ENCODE results near the gene SMIM41. TPM values are rescaled to one million over a fixed set of nuclear protein-coding genes. Genes with fewer than 3 reads are reported as not detected.
A peak's percentile ranks its signal among the peaks of the same experiment; 100 is the strongest.
"Not testable (repeated sequence)": the region's sequence is repeated elsewhere in the genome, so short reads cannot be mapped to it uniquely, and the experiment has no call there.

Gene SMIM41
- total RNA-seq, 2 donors from 2014 or later, result not detected

DNA sequence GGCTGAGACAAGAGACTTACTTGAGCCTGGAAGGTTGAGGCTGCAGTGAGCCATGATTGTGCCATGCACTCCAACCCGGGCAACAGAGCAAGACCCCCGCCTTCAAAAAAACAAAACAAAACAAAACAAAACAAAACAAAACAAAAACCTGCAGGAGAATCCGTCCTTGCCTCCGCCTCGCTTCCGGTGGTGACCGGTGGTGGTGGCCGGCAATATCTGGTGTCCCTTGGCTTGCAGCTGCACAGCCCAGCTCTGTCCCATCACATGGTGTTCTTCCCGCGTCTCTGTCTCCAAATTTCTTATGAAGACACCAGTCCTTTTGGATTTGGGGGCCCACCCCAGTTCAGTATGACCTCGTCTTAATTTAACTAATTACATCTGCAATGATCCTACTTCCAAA lies 10.0 kb downstream of the SMIM41 start:
- H3K27me3 Mint-ChIP-seq, result peaks cover 77% of the 10 kb centered on the region
- H3K27ac Mint-ChIP-seq, result no peak overlapping the region
- no peak for ATAC-seq

DNA sequence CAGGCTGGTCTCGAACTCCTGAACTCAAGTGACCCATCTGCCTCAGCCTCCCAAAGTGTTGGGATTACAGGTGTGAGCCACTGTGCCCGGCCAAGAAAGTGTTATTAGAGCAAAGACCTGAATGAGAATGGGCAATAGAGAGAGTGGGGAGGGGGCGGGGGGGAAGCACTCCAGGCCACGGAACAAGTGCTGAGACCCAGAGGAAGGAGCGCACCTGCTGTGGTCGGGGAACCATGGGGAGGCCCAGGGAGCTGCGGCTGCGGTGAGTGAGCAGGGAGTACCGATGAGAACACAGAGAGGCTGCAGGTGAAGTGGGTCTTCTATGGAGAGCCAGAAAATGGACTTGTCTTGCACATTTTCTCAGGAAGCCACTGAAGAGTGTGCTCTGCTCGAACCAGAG lies 10.8 kb downstream of the SMIM41 start:
- no peak for ATAC-seq
- Mint-ChIP-seq H3K27ac (no peak overlapping the region), H3K4me3 (no peak overlapping the region), H3K27me3 (peaks cover 78% of the 10 kb centered on the region), H3K4me1 (peaks cover 2% of the 10 kb centered on the region), H3K36me3 (ENCODE audit: low read depth) (peaks cover 4% of the 10 kb centered on the region)
- no peak for DNase-seq
- H3K9me3 ChIP-seq (ENCODE audit: control insufficient read depth, low read length, poor library complexity, severe bottlenecking), result no peaks in the 10 kb centered on the region

More for the DNA sequence above, 10.0 kb downstream of the SMIM41 start:
- no peaks in the 10 kb centered on the region for H3K9me3 ChIP-seq (ENCODE audit: control insufficient read depth, low read length, poor library complexity, severe bottlenecking)
- peaks cover 2% of the 10 kb centered on the region for H3K4me1 Mint-ChIP-seq
- peaks cover 4% of the 10 kb centered on the region for H3K36me3 Mint-ChIP-seq (ENCODE audit: low read depth)
- no peak for DNase-seq
- no peak overlapping the region for H3K4me3 Mint-ChIP-seq

DNA sequence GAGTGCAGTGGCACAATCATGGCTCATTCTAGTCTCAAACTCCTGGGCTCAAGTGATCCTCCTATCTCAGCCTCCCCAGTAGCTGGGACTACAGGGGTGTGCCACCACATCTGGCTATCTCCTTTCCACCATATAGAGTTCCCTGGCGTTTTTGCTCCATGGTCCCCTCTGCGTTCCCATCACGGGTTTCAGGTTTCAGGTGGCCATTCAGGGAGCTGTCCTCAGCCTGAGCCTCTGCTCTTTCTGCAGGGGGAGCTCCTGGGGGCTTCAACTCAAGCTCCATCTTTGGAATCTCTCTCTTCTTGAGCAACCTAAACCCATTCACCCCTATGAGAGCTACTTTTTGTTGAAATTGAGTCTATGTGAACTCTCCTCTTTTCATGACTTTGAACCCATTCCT lies 11.6 kb downstream of the SMIM41 start:
- Mint-ChIP-seq H3K4me1 (peaks cover 2% of the 10 kb centered on the region), H3K27me3 (peaks cover 79% of the 10 kb centered on the region), H3K27ac (peak overlapping the region; percentile 87), H3K4me3 (no peak overlapping the region), H3K36me3 (ENCODE audit: low read depth) (peaks cover 4% of the 10 kb centered on the region)
- ATAC-seq (no peak), DNase-seq (no peak)
- H3K9me3 ChIP-seq (ENCODE audit: control insufficient read depth, low read length, poor library complexity, severe bottlenecking), result no peaks in the 10 kb centered on the region

DNA sequence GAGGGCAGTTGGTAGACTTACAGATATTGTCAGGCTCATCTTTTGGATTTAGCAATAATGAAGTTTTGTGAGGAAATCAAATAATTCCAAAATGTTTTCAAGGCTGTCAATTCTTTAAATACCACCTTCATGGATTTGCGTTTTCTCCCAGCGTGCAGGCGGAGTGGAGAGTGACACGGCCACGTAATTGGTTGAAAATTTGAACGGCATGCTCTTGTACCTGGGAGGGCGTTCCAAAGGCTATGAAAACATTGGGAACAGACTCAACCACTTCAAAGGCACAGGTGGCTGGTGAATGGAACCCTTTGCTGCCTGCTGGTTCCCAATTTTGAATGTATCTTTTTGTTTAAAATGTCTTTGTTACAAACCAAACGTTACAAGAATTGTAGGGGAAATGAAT lies 12.4 kb downstream of the SMIM41 start:
- no peak overlapping the region for H3K4me3 Mint-ChIP-seq
- no peak for DNase-seq

DNA sequence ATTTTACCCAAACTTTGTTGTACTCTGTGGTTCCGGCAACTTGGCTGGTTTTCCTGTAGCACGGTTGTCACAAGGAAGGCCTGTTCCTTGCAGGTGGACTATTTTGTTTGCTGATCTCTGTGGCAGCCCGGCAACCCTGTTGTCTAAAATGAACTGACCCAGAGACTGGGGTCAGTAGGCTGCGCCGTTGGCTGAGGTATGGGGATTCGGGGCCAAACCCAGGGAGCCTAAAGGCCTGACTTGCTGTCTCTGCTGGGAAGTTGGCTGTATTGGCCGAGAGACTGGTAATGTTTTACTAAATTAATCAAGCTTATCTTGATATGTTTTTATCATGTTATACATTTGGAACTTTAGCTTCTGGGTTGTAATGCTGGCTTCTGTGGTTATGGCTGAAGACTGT lies 13.8 kb downstream of the SMIM41 start:
- Mint-ChIP-seq H3K27me3 (peaks cover 72% of the 10 kb centered on the region), H3K4me3 (no peak overlapping the region), H3K4me1 (peaks cover 2% of the 10 kb centered on the region), H3K36me3 (ENCODE audit: low read depth) (peaks cover 4% of the 10 kb centered on the region), H3K27ac (no peak overlapping the region)
- no peak for ATAC-seq
- no peaks in the 10 kb centered on the region for H3K9me3 ChIP-seq (ENCODE audit: control insufficient read depth, low read length, poor library complexity, severe bottlenecking)
- DNase-seq, result no peak

More for the DNA sequence above, 12.4 kb downstream of the SMIM41 start:
- no peak overlapping the region for H3K27ac Mint-ChIP-seq
- H3K36me3 Mint-ChIP-seq (ENCODE audit: low read depth), result peaks cover 4% of the 10 kb centered on the region
- peaks cover 73% of the 10 kb centered on the region for H3K27me3 Mint-ChIP-seq
- H3K4me1 Mint-ChIP-seq, result peaks cover 2% of the 10 kb centered on the region
- no peaks in the 10 kb centered on the region for H3K9me3 ChIP-seq (ENCODE audit: control insufficient read depth, low read length, poor library complexity, severe bottlenecking)
- ATAC-seq, result no peak

DNA sequence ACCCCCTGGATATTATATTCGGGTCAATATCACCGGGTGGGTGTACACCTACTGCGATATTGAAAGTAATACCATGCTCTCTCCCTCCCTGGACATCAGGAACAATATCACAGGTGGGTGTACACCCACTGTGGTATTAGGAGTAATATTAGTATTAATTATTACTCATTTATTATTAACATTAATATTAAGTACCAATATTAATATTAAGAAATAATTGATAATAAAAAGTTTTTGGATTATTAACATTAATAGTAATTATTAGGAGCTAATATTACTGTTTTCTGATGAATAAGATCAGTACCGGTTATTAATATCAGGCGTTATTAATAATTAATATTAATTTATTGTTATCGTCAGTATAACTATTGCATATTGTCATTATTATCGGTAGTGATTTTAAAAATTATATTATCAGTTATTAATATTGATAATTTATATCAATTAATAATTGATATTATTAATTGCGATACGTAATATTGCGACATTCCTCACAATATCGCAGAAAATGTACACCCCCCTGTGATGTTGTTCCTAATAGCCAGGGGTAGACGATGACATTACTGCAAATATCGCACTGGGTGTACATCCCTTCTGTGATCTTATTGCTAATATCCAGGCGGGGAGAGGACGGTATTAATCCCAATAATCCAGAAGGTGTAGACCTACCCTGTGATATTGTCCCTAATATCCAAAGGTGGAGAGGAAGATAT lies 17.0 kb downstream of the SMIM41 start:
- peaks cover 65% of the 10 kb centered on the region for H3K27me3 Mint-ChIP-seq
- no peaks in the 10 kb centered on the region for H3K4me1 Mint-ChIP-seq
- H3K9me3 ChIP-seq (ENCODE audit: control insufficient read depth, low read length, poor library complexity, severe bottlenecking), result no peaks in the 10 kb centered on the region
- ATAC-seq (no peak), DNase-seq (no peak)
- no peaks in the 10 kb centered on the region for H3K36me3 Mint-ChIP-seq (ENCODE audit: low read depth)
- no peak overlapping the region for H3K27ac Mint-ChIP-seq
- no peak overlapping the region for H3K4me3 Mint-ChIP-seq

DNA sequence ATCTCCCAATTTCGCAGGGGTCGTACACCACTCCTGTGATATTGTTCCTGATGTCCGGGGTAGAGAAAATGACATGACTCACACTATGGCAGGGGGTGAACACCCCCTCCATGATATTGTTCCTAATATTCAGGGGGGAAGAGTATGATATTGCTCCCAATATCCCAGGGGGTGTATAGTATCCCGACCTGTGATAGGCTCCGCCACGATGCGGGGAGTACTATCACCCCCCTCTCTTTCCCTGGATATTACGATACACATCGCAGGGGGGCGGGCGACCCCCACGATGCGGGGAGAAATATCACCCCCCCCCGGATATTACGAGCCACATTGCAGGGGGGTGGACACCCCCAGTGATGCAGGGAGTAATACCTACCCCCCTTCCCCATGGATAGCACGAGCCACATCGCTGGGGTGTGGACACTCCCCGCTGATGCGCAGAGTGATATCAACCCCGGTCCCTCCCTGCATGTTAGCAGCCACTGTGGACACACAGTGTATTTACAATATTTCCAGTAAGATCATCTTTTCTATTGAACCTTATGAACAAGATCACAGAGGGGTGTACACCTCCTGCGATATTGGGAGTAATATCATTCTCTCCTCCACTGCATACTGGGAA lies 17.7 kb downstream of the SMIM41 start:
- no peak overlapping the region for H3K4me3 Mint-ChIP-seq
- no peaks in the 10 kb centered on the region for H3K9me3 ChIP-seq (ENCODE audit: control insufficient read depth, low read length, poor library complexity, severe bottlenecking)
- no peaks in the 10 kb centered on the region for H3K36me3 Mint-ChIP-seq (ENCODE audit: low read depth)
- no peak for ATAC-seq
- H3K27ac Mint-ChIP-seq, result no peak overlapping the region
- H3K4me1 Mint-ChIP-seq, result no peaks in the 10 kb centered on the region
- no peak for DNase-seq
- H3K27me3 Mint-ChIP-seq, result peaks cover 65% of the 10 kb centered on the region

DNA sequence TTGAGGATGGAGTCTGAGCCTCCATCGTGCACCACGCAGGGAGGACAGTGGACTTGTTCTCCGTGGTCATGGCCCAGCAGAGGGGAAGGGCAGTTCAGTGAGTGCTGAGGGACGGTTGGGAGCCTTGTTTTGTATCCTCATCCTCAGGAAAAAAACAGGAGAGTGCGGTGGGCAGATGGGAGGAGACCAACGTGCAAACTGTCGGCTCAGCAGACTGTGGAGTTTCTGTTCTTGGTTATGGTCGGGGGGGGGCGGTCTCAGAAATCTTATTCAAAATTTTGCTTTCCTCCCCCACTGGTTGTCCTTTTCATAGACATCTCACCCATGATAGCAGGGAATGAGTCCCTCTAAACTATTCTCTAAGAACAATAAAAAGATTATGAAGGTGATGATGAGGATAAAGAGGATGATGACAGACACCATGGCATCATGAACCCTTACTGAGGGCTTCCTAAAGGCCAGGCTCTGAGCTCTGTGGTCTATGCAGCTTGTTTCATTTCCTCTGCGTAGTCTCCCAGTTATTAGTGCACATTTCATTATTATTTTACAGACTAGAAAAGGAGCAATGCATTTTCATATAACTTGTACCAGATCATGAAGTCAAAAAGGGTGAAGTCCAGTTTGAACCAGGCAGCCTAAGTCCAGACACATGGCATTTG lies 25.1 kb downstream of the SMIM41 start:
- H3K4me3 Mint-ChIP-seq; H3K9me3 ChIP-seq (ENCODE audit: control insufficient read depth, low read length, poor library complexity, severe bottlenecking); H3K4me1 Mint-ChIP-seq; H3K36me3 Mint-ChIP-seq (ENCODE audit: low read depth); H3K27ac Mint-ChIP-seq; DNase-seq; ATAC-seq: not testable (repeated sequence)
- peaks cover 76% of the 10 kb centered on the region for H3K27me3 Mint-ChIP-seq

DNA sequence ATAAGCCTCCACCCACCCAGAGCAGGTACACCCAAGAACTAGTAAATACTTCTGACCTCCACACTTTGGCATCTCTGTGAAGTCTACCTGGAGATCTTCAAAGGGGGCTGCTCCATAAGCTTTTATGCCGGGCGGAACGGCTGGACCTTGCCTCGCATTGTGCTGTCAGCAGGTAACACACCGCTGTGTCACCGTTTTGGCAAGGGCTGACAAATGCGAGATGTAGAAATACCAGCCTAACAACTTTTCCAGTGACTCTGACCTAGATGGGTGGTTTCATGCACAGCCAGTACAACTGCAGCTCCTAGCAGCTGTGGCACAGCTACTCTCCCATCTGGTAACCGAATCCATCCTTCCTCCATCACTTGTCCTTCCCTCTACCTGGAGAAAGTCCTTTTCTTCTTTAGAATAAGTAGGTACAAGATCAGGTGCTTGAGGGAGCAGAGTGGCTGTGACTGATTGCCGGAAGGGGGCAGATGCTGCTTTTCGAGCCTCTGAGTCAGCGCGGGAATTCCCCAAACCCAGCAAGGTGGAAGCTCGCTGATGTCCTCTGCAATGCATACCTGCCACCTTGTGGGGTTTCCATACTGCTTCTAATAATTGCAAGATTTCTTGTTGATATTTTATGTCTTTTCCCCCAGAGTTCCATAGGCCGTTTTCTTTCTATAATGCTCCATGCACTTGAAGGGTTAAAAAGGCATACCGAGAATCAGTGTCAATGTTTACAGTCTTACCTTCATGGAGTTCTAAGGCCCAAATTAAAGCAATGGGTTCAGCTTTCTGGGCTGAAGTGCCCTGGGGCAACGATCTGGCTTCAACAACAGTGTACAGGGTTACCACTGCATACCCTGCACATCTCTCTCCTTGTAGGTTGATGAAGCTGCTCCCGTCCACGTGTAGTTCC lies 37.0 kb downstream of the SMIM41 start:
- H3K4me3 Mint-ChIP-seq; H3K36me3 Mint-ChIP-seq (ENCODE audit: low read depth); H3K27me3 Mint-ChIP-seq; H3K9me3 ChIP-seq (ENCODE audit: control insufficient read depth, low read length, poor library complexity, severe bottlenecking); H3K4me1 Mint-ChIP-seq: not testable (repeated sequence)
- ATAC-seq (peak; percentile 39), DNase-seq (peak; percentile 38 to 56 (median 56))
- peak overlapping the region; percentile 70 for H3K27ac Mint-ChIP-seq

DNA sequence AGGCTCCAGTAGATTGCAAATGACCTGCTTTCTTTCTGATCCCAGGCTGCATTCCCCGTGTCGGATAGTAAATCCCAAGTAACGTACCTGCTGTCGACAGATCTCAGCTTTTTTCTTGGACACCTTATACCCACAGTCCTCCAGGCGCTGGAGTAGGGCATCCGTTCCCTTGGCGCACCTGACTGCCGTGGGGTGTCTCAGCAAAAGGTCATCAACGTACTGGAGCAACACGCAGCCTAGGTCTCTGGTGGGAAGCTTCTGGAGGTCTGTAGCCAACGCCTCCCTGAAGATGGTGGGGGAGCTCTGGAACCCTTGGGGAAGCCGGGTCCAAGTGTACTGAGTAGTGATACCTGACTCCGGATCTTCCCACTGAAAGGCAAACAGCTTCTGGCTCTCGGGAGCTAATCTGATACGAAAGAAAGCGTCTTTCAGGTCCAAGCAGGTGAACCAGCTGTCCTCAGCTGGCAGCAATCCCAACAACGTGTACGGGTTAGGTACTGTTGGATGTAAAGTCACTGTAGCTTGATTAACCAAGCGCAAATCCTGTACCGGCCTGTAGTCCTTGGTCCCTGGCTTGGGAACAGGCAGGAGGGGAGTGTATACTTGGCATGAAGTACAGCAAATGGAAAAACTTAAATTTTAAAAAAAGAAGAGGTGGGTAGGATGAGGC lies 38.4 kb downstream of the SMIM41 start:
- not testable (repeated sequence) for DNase-seq; ATAC-seq; H3K27me3 Mint-ChIP-seq; H3K27ac Mint-ChIP-seq; H3K4me3 Mint-ChIP-seq; H3K36me3 Mint-ChIP-seq (ENCODE audit: low read depth); H3K9me3 ChIP-seq (ENCODE audit: control insufficient read depth, low read length, poor library complexity, severe bottlenecking); H3K4me1 Mint-ChIP-seq

DNA sequence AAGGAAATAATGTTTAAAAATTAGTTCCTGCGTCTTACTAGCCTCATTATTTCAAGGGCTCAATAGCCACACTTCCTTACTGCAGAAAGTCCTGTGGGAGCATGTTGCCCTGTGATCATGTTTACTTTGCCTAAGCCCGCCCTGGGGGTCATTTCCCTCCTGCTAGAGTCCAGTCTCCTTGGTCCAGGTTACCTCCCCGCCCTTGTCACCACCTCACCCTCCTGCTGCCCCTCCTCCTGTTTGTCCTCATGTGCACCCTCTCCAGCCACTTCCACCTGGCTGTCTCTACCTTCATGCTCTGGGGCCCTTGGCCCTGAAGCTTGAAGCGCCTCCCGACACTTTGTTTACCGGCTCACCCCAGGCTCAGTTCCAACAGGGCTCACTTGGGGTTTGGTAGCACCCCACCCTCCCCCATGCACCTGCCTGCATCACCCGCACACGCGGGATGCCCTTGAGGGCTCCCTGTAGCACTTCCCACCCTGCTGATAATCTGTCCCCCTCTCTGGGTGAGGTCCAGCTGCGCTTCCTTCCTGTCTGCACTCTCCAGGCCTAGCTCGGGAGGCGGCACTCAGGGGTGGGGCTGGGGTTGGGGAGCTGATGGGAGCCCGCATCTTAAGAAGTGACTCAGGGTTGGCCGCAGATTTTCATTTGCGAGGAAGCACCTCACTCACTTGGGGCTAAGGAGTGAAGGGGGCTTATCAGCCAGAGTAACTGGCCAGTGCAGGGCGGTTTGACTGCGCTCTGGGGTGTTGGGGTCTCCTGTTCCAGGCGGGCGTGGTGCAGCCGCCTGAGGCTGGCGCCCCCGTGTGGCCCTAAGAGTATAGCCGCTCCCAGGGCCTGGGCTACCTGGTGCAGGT lies 40.1 kb downstream of the SMIM41 start:
- Mint-ChIP-seq H3K4me3 (peak overlapping the region; percentile 41), H3K4me1 (peaks cover 9% of the 10 kb centered on the region), H3K27me3 (peaks cover 10% of the 10 kb centered on the region), H3K27ac (peak overlapping the region; percentile 47), H3K36me3 (ENCODE audit: low read depth) (no peaks in the 10 kb centered on the region)
- H3K9me3 ChIP-seq (ENCODE audit: control insufficient read depth, low read length, poor library complexity, severe bottlenecking), result no peaks in the 10 kb centered on the region
- ATAC-seq, result peak; percentile 78
- peak in 2 of 3 donors; percentile 15 to 24 for DNase-seq

Measured in T-helper 17 cell (primary cell).